Daoy (cell line): ENCODE measurements around the gene DUSP22. TPM values are rescaled to one million over a fixed set of nuclear protein-coding genes. Genes with fewer than 3 reads are reported as not detected.
"Not testable (repeated sequence)": the region's sequence is repeated elsewhere in the genome, so short reads cannot be mapped to it uniquely, and the experiment has no call there.

ENCODE experiments used
- DNase-seq: peaks from one replicate; pipeline ENCODE4 v3.0.0-alpha.2; 2015; ENCODE audit warnings: low read depth
- total RNA-seq: library from RNA; depleted of rRNA; stranded (reverse); fragments of >200 nt; shearing (Covaris generic); gene quantifications from 2 replicates; pipeline ENCODE4 v1.2.3, GENCODE V29; 2014

Gene DUSP22
- total RNA-seq, 1 experiment from 2014 or later: 22.9 TPM

DNA sequence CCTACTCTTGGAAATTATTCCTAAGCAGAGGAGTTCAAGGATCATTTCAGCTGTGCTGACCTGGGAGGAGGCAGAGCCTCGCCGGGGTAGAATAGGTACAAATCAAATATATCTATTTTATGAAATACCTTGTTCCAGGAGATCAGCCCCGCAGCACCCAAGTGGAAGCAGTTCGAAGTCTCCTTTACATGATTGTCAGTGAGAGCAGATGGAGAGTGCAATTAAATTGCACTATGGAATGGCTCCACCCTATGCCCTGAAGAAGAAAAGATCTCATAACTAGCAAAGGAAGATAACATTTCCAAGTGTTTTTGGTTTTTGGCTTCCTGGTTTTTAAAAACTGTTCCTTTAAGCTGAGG is 31.4 kb downstream of the DUSP22 start:
- DNase-seq: no peak

DNA sequence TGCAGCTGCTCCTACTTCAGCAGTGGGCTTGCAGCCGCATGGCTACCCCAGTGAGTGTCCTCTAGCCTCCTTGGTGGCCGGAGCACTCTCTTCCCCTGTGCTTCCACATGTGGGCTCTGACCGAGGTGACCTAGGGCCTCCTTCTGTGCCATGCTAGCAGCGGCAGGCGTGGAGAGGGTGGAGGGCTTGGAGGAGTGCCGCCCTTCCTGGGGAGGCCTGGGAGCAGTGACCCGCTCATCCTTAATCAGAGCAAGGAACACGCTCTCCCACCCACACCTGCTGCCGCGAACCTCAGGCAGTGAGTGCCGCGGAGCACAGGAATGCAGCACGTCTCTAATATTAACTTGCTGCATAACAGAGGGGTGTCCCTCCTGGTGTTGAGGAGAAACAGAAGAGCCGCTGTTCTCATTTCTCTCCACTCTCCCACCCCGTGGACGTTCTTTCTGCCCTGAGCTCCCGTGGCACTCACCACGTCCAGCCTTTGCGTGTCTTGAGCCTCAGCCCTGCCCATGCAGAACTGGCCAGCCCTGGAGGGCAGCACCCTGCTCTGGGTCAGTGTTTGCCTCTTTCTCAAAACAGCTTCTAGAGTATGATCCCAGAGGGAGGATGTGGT is 31.9 kb downstream of the DUSP22 start:
- no peak for DNase-seq

DNA sequence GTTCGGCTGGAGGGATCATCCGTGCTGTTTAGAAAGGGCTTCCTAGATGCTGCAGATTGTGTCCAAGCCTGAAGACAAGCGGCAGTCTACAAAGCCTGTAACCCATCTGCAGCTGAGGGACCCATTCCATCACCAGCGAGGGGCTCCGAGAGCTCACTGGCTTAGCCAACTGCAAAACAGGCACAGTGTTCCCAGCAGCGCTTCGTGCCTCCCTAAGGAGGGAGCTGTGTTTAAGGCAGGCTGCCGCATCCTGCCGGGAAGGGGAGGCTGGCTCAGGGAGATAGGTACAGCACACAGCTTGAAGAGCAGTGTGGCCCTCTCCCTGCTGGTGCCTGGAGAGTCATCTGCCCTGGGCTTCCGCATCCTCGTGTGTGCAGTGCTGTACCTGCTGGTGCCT is 32.4 kb downstream of the DUSP22 start:
- no peak for DNase-seq

DNA sequence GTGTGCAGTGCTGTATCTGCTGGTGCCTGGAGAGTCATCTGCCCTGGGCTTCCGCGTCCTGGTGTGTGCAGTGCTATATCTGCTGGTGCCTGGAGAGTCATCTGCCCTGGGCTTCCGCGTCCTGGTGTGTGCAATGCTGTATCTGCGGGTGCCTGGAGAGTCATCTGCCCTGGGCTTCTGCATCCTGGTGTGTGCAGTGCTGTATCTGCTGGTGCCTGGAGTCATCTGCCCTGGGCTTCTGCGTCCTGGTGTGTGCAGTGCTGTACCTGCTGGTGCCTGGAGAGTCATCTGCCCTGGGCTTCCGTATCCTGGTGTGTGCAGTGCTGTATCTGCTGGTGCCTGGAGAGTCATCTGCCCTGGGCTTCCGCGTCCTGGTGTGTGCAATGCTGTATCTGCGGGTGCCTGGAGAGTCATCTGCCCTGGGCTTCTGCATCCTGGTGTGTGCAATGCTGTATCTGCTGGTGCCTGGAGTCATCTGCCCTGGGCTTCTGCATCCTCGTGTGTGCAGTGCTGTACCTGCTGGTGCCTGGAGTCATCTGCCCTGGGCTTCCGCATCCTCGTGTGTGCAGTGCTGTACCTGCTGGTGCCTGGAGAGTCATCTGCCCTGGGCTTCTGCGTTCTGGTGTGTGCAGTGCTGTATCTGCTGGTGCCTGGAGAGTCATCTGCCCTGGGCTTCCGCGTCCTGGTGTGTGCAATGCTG is 33.0 kb downstream of the DUSP22 start:
- not testable (repeated sequence) for DNase-seq

DNA sequence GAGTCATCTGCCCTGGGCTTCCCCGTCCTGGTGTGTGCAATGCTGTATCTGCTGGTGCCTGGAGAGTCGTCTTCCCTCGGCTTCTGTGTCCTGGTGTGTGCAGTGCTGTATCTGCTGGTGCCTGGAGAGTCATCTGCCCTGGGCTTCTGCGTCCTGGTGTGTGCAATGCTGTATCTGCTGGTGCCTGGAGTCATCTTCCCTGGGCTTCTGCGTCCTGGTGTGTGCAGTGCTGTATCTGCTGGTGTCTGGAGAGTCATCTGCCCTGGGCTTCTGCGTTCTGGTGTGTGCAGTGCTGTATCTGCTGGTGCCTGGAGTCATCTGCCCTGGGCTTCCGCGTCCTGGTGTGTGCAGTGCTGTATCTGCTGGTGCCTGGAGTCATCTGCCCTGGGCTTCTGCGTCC is 33.8 kb downstream of the DUSP22 start:
- not testable (repeated sequence) for DNase-seq

DNA sequence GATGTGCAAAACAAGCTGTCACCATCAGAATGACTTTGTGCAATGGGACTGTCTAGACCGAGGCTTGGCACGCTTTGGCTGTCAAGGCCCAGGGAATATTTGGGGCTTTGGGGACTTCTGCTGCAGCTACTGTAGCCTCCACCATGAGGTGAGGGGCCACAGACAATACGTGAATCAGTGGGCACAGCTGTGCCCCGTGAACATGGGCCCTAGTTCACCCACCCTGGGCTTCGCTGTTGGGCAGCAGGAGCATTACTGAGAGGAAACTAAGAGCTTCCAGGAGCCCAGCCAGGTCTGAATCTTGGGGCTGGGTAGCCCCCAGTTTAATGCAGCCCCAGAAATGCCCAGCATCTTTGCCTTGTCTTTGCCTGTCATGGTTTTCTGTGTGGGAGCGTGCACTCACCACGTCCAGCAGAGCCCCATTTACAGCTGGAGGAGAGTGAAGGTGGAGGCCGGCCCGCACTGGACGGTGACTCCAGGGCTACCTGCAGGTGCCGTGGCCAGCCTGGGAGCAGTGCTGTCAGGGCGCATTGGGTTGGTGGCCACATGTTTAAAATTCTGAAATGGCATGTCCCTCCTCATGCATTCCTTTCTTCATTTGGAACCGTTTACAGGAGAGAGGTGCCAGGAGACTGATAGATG is 34.7 kb downstream of the DUSP22 start:
- DNase-seq: no peak

DNA sequence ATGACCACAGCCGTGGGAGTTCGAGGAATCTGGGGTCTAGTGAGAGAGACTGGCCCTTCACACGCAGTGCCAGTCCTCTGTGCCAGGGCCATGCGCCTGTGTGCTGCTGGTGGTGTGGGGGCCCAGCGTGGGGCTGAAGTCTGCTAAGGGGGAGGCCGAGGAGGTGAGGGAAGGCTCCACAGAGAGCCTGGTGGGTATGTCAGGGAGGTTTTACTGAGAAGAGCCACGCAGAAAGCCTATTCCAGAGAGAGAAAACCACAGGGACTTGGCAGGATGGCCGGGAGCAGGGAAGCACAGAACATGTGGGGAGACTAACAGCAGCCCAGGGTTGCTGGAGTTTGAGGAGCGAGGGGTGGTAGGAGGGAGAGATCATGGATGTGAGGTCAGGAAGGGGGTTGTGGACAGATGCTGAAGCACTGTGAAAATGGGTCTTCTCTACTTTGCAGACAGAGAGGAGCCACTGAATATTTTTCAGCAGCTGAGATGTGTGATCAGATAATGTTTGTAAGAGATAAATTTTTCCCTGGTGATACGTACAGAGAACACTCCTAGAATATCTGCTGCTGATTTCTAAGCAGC is 35.3 kb downstream of the DUSP22 start:
- no peak for DNase-seq

DNA sequence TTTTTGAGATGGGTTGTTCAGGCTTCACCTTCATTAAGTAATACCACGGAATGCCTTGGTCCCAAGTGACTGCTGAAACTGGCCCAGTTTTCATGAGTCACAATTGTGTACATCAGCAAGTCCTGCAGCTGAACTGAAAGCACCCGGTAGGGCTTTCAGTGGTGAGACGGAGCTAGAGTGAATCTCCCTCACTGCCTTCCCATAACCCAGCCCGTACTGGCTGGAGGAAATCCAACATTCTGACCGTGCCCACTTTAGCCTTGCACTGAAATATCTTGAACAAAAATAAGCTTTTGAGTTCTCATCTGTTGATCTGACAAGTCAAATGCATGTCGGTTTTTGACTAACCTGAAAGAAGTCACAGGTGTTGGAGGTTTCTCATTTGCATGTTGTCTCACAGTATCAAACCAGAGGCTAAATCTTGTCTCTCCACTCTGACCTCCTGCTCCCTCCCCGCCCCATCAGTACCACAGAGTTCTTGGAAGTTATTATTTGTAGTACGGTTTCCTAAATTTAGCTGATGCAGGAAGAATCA is 35.9 kb downstream of the DUSP22 start:
- peak; percentile 86 for DNase-seq

DNA sequence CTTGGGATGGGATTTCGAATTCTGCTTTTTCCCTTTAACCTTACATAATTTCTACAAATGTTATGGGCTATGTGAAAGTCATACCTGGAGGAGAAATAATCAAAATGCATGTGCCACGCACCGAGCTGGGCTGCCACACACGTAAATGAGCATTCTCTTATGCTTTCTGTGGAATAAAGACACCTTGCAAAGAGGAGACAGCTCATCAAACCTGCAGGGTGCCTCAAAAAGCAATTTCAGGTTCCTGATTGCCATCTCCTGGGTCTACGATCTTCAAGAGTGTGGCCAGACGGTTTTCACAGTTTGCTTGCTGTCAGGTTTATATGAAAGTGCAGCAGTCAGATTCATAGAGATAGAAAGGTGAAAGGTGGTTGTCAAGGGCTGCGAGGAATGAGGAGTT is 36.6 kb downstream of the DUSP22 start:
- DNase-seq: no peak

DNA sequence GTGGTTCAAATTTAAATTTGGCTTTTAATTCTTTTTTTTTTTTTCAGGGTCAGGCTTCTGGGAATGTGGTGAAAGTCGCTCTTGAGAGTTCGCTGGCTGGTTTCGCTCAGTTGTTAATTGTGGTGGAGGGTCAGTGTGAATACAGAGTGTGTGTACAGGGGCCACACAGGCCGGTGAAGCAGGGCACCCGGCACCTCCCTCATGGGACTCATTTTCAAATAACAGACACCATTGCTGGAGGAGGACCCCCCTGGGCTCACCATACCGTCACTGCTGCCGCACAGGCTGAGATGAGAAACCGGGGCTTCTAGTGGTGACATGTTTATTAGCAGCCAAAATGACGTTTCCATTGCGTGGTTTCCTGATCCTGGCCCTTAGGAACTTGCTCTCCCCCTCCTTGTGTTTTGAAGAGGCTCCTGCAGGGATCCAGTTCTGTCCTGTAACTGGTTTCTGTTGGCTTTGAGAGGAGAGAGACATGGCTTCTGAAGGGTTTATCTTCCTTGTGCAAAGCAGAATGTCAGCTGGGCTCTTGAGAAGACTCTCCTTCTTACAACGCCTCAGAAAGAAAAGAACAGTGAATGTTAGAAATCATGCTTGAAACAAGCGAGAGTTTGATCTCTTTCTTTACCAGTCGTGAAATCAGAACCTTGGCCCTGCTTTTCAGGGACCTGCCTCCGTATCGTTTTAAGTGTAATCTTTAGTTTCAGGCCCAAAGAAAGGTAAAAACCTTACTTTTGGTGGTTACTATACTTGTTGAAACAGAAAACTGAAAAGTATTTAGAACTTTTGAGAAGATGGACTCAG is 37.8 kb downstream of the DUSP22 start:
- peak; percentile 56 for DNase-seq

DNA sequence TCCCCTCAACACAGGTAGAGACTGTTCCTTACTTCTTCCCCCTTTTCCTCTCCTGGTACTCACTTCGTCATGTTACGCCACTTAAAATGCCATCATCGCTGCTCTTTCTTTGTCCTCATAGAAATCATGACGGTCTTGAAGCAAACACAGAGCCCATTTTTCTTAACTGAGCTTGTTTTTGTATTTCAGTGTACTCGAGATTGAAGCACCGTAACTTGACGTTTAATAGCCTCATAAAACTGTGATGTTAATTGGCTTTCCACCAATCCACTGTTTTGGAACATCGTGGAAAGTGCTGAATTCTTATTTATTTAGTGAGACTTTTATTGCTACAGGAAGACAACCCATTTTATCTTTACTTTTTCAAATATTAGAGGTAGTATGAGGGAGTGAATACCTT is 38.7 kb downstream of the DUSP22 start:
- no peak for DNase-seq

DNA sequence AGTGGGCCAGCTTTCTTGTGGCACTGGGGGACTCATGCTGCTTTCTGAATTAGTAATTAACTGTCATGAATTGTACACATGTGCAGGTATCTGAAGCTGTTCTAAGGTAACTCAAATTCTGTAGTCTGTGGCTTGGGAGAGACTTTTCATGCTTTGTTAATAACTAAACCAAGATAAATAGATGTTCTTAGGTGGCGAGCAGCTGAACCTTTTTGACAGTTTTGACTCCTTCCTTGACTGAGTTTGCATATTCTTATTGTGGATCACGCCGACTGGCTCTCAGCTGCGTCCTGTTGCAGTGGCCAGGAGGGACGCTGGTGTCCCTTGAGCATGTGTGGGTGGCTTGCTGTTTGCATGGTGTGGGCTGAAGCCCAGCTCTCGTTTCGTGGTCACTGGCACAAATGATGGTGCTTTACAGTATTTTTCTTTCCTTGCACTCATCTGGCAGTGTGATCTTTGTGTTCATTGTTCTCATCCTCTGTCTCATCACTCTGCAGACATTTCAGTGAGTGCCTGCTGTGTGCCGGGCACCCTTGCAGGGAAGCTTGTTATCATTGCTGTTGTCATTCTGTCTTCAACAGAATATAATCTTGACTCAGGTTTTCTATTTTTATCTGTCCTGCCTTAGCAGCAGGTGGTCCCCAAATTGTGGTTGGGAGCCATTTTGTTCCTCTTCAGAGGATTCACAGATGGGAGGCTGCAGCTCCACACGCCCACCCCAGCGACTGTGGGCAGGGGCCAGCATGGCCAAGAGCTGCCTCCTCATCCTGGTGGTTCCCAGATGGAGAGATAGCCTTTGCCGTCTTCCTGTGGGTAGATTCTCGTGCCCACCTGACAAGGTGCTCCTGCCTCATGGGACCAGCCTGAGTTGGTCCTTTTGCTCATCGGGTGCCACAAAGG is 39.6 kb downstream of the DUSP22 start:
- DNase-seq: no peak

DNA sequence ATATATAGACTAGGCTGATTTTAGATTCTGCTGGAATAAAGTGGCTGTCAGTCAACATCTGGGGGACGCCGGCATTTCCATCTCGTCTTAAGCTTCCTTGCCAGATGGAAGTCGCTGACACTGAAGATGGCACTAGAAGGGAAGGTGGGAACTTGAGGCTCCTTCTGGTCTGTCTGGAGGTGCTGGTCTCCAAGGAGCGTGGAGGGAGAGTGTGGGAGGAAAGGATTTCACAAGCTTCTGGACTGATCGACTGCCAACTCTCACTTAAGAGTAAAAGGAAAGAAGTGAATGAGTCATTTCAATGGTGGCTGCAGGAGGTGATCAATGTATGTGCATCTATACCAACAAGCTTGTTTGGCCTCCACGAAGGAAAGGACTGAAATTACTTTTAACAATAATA is 40.4 kb downstream of the DUSP22 start:
- DNase-seq: peak; percentile 52

DNA sequence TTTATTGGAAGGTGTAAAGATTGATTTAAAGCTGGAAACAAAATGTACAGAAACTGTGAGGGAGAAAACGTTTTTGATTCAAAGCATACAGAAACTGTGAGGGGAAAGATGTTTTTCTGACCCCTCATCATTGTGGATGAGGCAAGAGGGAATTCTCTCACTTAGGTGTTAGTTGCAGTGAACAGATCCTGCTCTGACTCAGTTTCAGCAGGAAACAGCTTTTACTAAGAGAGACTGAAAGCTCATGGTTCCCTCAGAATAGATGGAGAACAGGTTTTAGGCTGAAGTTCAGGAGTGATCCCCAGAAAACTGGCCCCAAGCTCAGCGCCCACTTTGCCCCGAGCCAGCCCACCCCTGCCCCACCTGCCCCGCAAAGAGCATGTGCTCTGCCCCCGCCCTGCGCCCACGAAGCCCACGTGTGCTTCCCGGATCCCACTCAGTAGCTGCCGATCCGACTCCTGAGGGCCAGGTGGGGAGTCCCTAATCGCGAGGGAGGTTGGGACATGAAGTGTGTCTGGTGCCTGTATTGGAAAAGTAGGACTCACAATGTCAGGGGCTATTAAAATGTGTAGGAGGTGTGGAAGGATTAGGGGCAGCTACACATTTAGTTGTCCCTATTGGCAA is 41.2 kb downstream of the DUSP22 start:
- no peak for DNase-seq

DNA sequence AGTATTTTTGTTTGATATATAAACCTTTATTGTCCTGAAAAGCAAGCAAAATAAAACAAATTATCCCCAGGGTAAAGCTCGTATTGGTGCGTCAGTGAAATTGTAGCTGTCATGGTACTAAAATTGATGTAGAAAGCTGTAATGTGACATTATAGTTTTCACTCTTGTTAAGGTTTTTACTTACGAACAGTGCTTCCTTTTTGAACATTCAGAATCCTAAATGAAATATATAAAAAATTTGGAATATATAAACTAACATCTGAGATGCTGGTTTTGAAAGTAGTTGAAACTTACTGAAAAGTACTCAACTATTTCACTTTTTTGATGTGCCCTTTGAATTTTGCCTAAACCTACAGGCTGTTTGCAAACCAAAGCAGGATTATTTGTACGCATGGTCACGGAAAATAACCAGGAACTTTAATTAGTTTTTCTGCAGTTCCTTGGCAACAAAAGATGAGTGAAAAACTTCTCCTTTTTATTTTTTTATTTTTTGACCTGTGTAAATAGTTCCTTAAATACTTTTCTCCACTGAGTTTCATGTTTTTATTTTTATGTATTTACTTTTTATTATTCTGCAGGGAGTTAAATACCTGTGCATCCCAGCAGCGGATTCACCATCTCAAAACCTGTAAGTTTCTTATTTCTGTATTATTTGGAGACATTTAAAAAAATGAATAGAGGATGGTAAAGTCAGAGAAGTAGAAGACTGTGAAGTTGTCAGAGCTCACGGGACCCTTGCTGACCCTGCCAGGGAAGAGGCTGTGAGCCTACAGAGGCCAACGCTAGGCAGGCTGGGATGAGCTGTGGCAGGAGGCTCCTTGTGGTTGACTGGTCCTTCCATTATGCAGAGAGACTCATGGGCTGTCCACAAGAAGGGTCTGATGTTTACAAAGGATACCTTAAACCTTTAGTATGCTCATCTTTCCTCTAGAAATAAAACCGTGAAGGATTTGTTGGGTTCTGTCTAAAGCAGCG is 42.5 kb downstream of the DUSP22 start:
- no peak for DNase-seq

DNA sequence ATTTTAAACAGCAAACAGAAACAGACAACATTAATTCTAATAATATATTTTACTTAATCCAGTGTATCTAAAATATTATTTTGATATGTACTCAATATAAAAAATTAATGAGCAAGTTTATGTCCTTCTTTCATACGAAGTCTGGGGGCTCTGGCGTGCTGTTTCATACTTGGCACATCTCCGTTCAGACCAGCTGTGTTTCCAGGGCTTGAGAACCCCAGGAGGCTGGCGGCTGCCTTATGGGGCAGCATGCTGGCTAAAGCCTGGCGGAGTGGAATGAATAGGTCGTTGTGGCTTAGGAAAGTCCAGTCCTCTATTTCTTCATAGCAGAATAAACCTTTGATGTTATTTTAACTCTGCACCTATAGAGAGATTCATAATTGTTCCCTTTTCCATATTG is 43.3 kb downstream of the DUSP22 start:
- DNase-seq: no peak

DNA sequence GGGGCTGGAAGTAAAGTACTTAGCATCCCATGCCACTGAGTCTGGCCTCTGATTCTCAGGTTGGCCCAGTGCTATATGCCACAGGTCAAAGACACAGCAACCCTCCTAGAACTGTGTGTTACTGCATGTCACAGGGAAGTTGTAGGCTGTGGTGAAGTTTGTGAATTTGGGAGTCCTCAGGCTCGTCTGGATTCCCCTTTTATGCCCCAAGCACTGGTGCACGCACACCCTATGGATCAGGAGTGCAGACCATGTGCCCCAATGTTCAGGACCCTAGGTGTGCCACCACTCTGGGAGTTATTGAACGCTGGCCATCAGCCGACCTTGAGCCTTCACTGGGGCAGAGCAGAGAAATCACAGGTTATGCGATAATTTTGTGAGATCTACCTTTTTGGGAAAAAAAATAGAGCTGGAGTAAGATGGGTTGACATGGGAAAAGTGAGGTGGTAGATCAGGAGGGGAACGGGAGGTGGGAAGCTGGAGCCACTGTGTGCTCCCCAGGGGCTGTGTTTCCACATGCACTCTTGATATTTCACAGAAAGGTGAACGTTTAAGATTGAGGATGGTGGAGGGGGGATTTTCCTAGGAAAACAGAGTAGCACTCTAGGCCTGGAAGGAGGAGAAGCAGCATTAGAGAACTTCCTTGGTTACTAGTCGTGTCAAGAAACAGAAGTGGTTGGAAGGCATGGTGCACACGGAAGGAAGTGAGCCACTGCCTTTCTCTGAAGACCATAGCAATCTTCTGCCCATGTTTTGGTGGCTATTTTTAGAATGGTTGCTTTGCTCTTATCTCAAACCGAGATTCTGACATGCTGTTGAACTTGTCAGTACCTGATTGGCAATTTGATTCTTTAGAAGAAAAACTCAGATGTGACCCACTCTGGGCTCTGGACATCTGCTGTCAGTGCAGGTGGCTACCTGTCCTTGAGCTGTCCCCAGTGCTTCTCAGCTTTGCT is 44.1 kb downstream of the DUSP22 start:
- DNase-seq: no peak

DNA sequence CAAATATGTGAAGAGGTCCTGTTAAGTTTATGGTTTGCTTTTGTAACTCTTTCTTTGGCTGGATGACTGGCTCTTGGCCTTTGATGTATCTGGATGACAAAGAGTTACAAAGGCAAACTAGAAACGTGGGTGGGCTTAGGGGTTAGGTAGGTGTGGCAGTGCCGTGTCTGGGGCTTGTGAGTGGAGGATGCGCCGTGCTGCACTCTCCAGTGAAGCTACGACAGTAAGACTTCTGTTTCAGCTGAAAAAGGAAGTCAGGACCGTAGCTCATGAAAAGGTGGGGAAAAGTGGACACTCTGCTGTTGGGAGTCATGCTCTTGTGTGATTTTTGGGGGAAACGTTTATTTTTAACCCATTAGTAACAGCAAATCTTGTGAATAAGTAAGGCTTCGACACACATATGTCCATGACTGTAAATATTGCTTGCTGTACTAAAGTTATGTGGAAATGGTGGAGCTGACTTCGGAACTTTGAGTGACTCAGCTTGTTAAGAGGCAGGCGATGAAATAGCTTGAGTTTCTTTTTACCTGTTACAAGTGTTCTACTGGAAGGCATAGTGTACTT is 45.6 kb downstream of the DUSP22 start:
- no peak for DNase-seq
